Vagina (tissue), 2 donors: ENCODE results near the gene SSR4. TPM values are rescaled to one million over a fixed set of nuclear protein-coding genes. Genes with fewer than 3 reads are reported as not detected.
"Not testable (repeated sequence)": the region's sequence is repeated elsewhere in the genome, so short reads cannot be mapped to it uniquely, and the experiment has no call there.

Source experiments
- DNase-seq, 2 donors: peaks; one replicate each; pipeline ENCODE4 v3.0.0-alpha.2; 2017; ENCODE audit errors: extremely low spot score in 2 of 2
- H3K27ac ChIP-seq: fragments of 200-600 bp; sonication (generic); one replicate; pipeline ENCODE4 v1.5.1; 2019
- H3K27me3 ChIP-seq: fragments of 200-600 bp; sonication (generic); one replicate; pipeline ENCODE4 v1.5.1; 2019
- H3K36me3 ChIP-seq, 2 donors: fragments of 200-600 bp; sonication (generic); one replicate each; pipeline ENCODE4 v1.5.1; 2017 to 2019
- H3K4me1 ChIP-seq: fragments of 200-600 bp; sonication (generic); one replicate; pipeline ENCODE4 v1.5.1; 2019
- H3K4me3 ChIP-seq, 2 donors: fragments of 200-600 bp; sonication (generic); 1 replicate in 1 of 2; 2 replicates in 1 of 2; pipeline ENCODE4 v1.5.1; 2016 to 2019
- H3K9me3 ChIP-seq: fragments of 200-600 bp; sonication (generic); one replicate; pipeline ENCODE4 v1.5.1; 2019
- POLR2A ChIP-seq, 2 donors: fragments of 450-650 bp; IDR thresholded peaks; one replicate each; pipeline ENCODE4 v1.6.1; 2017; ENCODE audit warnings: antibody characterized with exemption in 2 of 2, mild to moderate bottlenecking in 2 of 2, moderate library complexity in 2 of 2
- POLR2AphosphoS5 ChIP-seq, 2 donors: sonication (generic); formaldehyde crosslinking; IDR thresholded peaks; one replicate each; pipeline ENCODE4 v1.9.0; 2017; ENCODE audit warnings: antibody characterized with exemption in 2 of 2, mild to moderate bottlenecking in 2 of 2, low read depth in 1 of 2; ENCODE audit not compliant: insufficient read depth in 1 of 2
- intact Hi-C: fragments of 100-400 bp; cut with DNase I; formaldehyde crosslinking; loops from one replicate; pipeline ENCODE4 v1.15.1; 2023
- total RNA-seq: library from RNA; depleted of rRNA; stranded (reverse); fragments of >200 nt; gene quantifications from one replicate; pipeline ENCODE4 v1.2.3, GENCODE V29; 2016
- TF ChIP-seq, protein P1 (sequence below), 3 experiments: fragments of 450-650 bp in 2 of 3; fragments of 200-600 bp in 1 of 3; sonication (generic) in 1 of 3; IDR thresholded peaks; one replicate each; pipeline ENCODE4 v1.5.1; 2017 to 2019; ENCODE audit warnings: antibody characterized with exemption in 3 of 3, mild to moderate bottlenecking in 2 of 3, moderate library complexity in 2 of 3

SSR4 gene
- total RNA-seq, result 250 TPM

DNA sequence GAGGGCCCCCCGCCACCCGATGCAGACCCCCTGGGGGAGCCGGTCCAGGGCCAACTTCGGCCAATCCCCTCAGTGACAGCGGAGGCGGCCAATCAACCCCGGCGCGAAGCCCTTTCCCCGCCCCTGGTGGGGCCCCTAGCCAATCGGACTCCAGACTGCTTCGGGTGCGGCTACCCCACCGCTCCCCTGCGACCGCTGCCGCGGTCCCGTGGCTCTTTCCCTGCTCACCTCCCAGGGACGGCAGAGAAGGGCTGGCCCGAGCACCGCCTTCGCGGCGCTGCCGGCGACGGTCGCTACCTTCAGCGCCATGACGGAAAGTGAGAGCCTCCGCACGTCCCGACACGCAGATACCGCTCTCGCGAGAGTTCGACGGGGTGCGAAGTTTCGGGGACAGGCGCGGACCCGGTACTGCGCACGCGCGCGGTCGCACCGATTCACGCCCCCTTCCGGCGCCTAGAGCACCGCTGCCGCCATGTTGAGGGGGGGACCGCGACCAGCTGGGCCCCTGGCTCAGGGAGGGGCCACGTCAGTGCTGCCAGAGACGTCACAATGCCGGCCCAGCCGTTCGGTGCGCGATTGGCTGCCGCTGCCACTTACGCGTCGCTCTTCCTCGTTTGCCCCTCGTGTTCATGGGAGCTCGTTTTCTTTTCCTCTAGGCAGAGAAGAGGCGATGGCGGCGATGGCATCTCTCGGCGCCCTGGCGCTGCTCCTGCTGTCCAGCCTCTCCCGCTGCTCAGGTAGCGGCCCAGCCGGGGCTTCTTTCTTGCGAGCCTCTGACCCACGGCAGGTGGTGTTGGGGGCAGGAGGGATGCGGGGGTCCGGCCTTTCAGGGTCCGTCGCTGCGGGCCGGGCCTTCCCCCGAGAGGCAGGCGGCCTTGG is at the start of gene SSR4, which contains the start of gene IDH3G:
SSR4 (plus strand) TSS at position 651 of the 879 bp plus-strand sequence; CDS start at position 671, 20 bp downstream.
IDH3G (minus strand) TSS at position 358 of the 879 bp plus-strand sequence; CDS start at position 309, 49 bp downstream.
- peaks cover 41% of the 10 kb centered on the region for H3K4me1 ChIP-seq
- no peaks in the 10 kb centered on the region for H3K9me3 ChIP-seq
- intact Hi-C loops, result no loop called here
- peaks cover 0 to 21% of the 10 kb centered on the region in 2 donors for H3K36me3 ChIP-seq
- DNase-seq, result peak in 1 of 2 donors; percentile 93
- peak within 1 kb of the TSS; percentile 59 to 61 for H3K4me3 ChIP-seq
- peak within 1 kb of the TSS; percentile 85 for H3K27ac ChIP-seq
- H3K27me3 ChIP-seq, result no peaks in the 10 kb centered on the region
- TF ChIP-seq POLR2A (IDR thresholded peaks at IDR 0.05), result peak in 1 of 2 donors; percentile 25
- peak; percentile 85 to 87 for TF ChIP-seq POLR2AphosphoS5 (IDR thresholded peaks at IDR 0.05; ENCODE audit: insufficient read depth in 1 of 2, low read depth in 1 of 2)
- TF ChIP-seq, protein P1, sequence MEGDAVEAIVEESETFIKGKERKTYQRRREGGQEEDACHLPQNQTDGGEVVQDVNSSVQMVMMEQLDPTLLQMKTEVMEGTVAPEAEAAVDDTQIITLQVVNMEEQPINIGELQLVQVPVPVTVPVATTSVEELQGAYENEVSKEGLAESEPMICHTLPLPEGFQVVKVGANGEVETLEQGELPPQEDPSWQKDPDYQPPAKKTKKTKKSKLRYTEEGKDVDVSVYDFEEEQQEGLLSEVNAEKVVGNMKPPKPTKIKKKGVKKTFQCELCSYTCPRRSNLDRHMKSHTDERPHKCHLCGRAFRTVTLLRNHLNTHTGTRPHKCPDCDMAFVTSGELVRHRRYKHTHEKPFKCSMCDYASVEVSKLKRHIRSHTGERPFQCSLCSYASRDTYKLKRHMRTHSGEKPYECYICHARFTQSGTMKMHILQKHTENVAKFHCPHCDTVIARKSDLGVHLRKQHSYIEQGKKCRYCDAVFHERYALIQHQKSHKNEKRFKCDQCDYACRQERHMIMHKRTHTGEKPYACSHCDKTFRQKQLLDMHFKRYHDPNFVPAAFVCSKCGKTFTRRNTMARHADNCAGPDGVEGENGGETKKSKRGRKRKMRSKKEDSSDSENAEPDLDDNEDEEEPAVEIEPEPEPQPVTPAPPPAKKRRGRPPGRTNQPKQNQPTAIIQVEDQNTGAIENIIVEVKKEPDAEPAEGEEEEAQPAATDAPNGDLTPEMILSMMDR (IDR thresholded peaks at IDR 0.05), result no peak

DNA sequence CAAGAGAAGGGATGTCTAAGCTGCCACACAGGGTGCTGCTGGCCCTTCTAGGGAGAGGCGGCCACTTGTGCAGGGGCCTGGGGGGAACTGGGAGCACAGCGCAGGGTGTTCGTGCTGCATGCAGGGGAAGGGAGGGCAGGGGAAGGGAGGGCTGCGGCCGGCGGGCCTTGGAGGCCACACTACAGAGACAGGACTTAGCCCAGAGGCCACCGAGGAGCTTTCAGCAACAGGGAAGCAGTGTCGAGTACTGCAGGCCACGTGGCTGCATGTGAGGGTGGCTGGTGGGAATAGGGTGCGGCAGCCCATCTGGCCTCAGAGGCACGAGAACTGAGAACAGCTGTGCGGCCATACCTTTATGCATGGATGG is 49.4 kb upstream of the SSR4 start:
- DNase-seq, H3K4me3 ChIP-seq, H3K4me1 ChIP-seq, intact Hi-C loops, H3K9me3 ChIP-seq, H3K27ac ChIP-seq, H3K36me3 ChIP-seq, H3K27me3 ChIP-seq: not testable (repeated sequence)

DNA sequence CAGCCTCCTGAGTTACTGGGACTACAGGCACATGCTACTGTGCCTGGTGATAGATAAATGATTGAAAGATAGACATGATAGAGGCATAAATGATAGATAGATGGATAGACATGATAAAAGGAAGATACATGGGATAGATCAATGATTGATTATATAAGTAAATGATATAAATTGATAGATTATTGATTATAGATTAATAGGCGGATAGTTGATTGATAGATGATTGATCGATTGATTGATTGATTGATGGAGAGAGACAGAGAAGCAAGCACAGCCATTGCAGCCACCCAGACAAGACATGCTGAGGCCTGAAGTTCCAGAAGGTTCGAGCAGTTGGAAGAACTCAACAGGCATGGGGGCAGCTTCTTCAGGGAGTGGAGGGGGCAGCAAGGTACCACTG is 48.1 kb upstream of the SSR4 start:
- TF ChIP-seq POLR2A (IDR thresholded peaks at IDR 0.05), result no peak
- no peaks in the 10 kb centered on the region for H3K27me3 ChIP-seq
- no peak overlapping the region for H3K27ac ChIP-seq
- H3K4me1 ChIP-seq, result peaks cover 5% of the 10 kb centered on the region
- DNase-seq, result no peak
- H3K36me3 ChIP-seq, result no peaks in the 10 kb centered on the region
- no peak overlapping the region for H3K4me3 ChIP-seq
- H3K9me3 ChIP-seq, result no peaks in the 10 kb centered on the region
- intact Hi-C loops, result no loop called here

DNA sequence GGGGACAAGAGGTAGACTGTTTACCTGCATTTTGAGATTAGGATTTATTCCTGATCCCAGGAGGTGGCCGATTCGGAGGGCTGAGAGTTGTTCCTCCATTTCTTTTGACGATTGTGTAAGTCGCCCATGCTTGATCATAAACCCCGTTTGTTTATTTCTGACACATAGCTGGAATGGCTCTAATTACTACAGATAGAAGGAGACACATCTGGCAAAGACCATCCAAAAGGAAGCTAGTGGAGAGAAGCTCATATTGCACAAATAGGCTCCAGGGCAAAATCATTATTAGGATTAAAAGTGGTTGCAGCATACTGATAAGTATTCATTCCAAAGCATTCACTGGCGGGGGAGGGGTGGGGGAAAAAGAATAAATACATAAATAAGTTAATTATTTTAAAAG is 47.5 kb upstream of the SSR4 start:
- intact Hi-C loops, result not testable (repeated sequence)

DNA sequence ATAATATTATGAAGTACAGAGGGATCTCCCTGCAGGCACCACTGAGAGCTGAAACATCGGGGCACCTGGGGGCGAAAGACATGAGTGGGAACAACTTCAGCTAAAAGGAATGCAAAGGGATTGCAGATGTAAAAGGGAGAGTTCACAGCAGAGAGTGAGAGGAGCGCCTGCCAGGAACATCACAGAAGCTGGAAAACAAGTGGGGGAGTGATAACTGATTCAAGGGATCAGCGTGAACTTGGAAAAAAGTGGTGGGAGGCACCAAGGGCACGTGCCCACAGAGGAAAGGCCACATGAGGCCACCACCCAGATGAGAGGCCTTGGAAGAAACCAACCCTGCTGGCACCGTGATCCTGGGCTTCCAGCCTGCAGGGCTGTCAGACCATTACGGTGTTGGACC is 45.5 kb upstream of the SSR4 start:
- H3K27me3 ChIP-seq, H3K4me3 ChIP-seq, H3K27ac ChIP-seq, DNase-seq, H3K9me3 ChIP-seq, H3K36me3 ChIP-seq, H3K4me1 ChIP-seq, intact Hi-C loops: not testable (repeated sequence)

More for the DNA sequence above, 47.5 kb upstream of the SSR4 start:
- H3K36me3 ChIP-seq, DNase-seq, H3K9me3 ChIP-seq, H3K27ac ChIP-seq, H3K4me3 ChIP-seq, H3K27me3 ChIP-seq, H3K4me1 ChIP-seq: not testable (repeated sequence)

DNA sequence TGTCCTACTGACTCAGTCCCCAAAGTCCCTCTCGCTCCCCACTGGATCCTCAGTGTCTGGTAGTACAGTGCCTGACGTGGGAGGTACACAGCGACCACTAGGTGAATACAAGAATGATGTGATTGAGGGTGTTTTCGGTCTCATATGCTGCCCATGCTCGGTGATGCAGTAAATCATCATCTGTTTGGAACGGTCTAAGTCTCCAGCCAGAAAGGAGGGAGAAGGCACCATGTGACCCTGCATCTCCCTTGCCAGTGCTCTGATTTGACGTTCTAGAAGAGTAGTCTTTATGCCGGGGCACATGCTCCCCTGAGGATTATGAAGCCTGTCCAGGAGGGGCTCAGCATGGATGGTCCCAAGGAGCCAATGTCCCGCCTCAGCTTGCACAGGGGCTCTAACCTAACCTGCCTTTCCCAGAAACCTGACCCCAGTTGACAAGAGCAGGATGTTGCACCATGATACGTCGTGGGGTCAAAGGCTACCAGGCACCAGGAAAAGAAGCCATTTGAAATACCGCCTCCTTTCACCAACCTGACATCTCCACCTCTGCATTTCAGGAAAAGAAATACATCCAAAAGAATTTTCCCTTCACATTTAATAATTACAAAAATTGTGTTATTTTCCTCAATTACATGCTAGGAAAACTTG is 44.2 kb upstream of the SSR4 start:
- TF ChIP-seq, protein P1 (IDR thresholded peaks at IDR 0.05), result no peak
- TF ChIP-seq POLR2A (IDR thresholded peaks at IDR 0.05), result no peak
- TF ChIP-seq POLR2AphosphoS5 (IDR thresholded peaks at IDR 0.05; ENCODE audit: insufficient read depth in 1 of 2, low read depth in 1 of 2), result no peak
- no peaks in the 10 kb centered on the region for H3K36me3 ChIP-seq
- no peaks in the 10 kb centered on the region for H3K27me3 ChIP-seq
- no peak overlapping the region for H3K4me3 ChIP-seq
- H3K27ac ChIP-seq, result no peak overlapping the region
- no peak for DNase-seq
- intact Hi-C loops, result no loop called here
- H3K4me1 ChIP-seq, result no peaks in the 10 kb centered on the region
- H3K9me3 ChIP-seq, result no peaks in the 10 kb centered on the region

DNA sequence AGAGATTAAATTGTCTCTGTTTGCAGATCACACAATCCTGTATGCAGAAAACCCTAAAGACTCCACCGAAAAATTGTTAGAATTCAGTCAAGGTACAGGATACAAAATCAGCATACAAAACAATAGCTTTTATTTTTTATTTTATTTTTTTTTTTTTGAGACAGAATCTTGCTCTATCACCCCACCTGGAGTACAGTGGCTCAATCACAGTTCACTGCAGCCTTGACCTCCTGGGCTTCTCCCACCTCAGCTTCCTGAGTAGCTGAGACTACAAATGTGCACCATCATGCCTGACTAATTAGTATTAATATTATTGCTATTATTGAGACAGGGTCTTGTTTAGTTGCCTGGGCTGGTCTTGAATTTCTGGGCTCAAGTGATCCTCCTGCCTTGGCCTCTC is 39.3 kb upstream of the SSR4 start:
- Histone ChIP-seq H3K27me3 (no peaks in the 10 kb centered on the region), H3K4me1 (no peaks in the 10 kb centered on the region), H3K4me3 (no peak overlapping the region), H3K27ac (no peak overlapping the region), H3K36me3 (no peaks in the 10 kb centered on the region), H3K9me3 (no peaks in the 10 kb centered on the region)
- no peak for DNase-seq
- no peak for TF ChIP-seq POLR2AphosphoS5 (IDR thresholded peaks at IDR 0.05; ENCODE audit: insufficient read depth in 1 of 2, low read depth in 1 of 2)
- TF ChIP-seq POLR2A (IDR thresholded peaks at IDR 0.05), result no peak
- intact Hi-C loops, result no loop called here
